Neural progenitor cell (in vitro differentiated cells): ENCODE results near the gene FBRSL1. TPM values are rescaled to one million over a fixed set of nuclear protein-coding genes. Genes with fewer than 3 reads are reported as not detected.
"Not testable (repeated sequence)": the region's sequence is repeated elsewhere in the genome, so short reads cannot be mapped to it uniquely, and the experiment has no call there.

Source experiments
- DNase-seq: peaks from one replicate; pipeline ENCODE4 v3.0.0-alpha.2; 2016; ENCODE audit warnings: low spot score
- H2AFZ ChIP-seq: fragments of 200-600 bp; sonication (generic); replicated peaks from 2 replicates; pipeline ENCODE4 v1.6.1; 2016; ENCODE audit warnings: antibody characterized with exemption
- H3F3A ChIP-seq: fragments of 200-600 bp; sonication (generic); 2 replicates; pipeline ENCODE4 v1.6.1; 2016; ENCODE audit warnings: antibody characterized with exemption, low read depth
- H3K27ac ChIP-seq: fragments of 200-600 bp; sonication (generic); 2 replicates; pipeline ENCODE4 v1.5.1; 2016; ENCODE audit warnings: mild to moderate bottlenecking
- H3K27me3 ChIP-seq: fragments of 200-600 bp; sonication (generic); 2 replicates; pipeline ENCODE4 v1.6.1; 2016; ENCODE audit warnings: mild to moderate bottlenecking, moderate library complexity
- H3K36me3 ChIP-seq: fragments of 200-600 bp; sonication (generic); 2 replicates; pipeline ENCODE4 v1.5.1; 2016
- H3K4me1 ChIP-seq: fragments of 200-600 bp; sonication (generic); 2 replicates; pipeline ENCODE4 v1.6.1; 2016; ENCODE audit warnings: mixed run types
- H3K4me2 ChIP-seq: fragments of 200-600 bp; sonication (generic); 2 replicates; pipeline ENCODE4 v1.6.1; 2016
- H3K4me3 ChIP-seq: fragments of 200-600 bp; sonication (generic); 2 replicates; pipeline ENCODE4 v1.5.1; 2016
- H3K79me2 ChIP-seq: fragments of 200-600 bp; sonication (generic); 2 replicates; pipeline ENCODE4 v1.6.1; 2016; ENCODE audit warnings: low read depth
- H3K9ac ChIP-seq: fragments of 200-600 bp; sonication (generic); 2 replicates; pipeline ENCODE4 v1.6.1; 2016
- H3K9me3 ChIP-seq: fragments of 200-600 bp; sonication (generic); 2 replicates; pipeline ENCODE4 v1.5.1; 2016; ENCODE audit warnings: low read depth
- H4K20me1 ChIP-seq: fragments of 200-600 bp; sonication (generic); 2 replicates; pipeline ENCODE4 v1.6.1; 2016; ENCODE audit warnings: low read depth
- H3K27ac Mint-ChIP-seq: 3 replicates; pipeline ENCODE4 v1.8.0; 2021; ENCODE audit warnings: mixed read lengths
- H3K27me3 Mint-ChIP-seq: 2 replicates; pipeline ENCODE4 v1.8.0; 2022; ENCODE audit warnings: low read depth, mild to moderate bottlenecking, inconsistent platforms, moderate library complexity, mixed read lengths; ENCODE audit not compliant: insufficient read depth
- H3K36me3 Mint-ChIP-seq: 3 replicates; pipeline ENCODE4 v1.8.0; 2021; ENCODE audit warnings: mixed read lengths
- H3K4me1 Mint-ChIP-seq: 3 replicates; pipeline ENCODE4 v1.8.0; 2021; ENCODE audit warnings: mixed read lengths
- H3K4me3 Mint-ChIP-seq: 3 replicates; pipeline ENCODE4 v1.8.0; 2021; ENCODE audit warnings: mild to moderate bottlenecking, moderate library complexity, mixed read lengths
- H3K9me3 Mint-ChIP-seq: 3 replicates; pipeline ENCODE4 v1.8.0; 2020; ENCODE audit warnings: mixed read lengths
- CTCF ChIP-seq: fragments of 200-600 bp; sonication (generic); IDR thresholded peaks from 2 replicates; pipeline ENCODE4 v1.5.1; 2017; ENCODE audit warnings: antibody characterized with exemption, mild to moderate bottlenecking
- EZH2 ChIP-seq: fragments of 200-600 bp; sonication (generic); IDR thresholded peaks from 2 replicates; pipeline ENCODE4 v1.6.1; 2017; ENCODE audit warnings: antibody characterized with exemption, mild to moderate bottlenecking, moderate library complexity
- EZH2phosphoT487 ChIP-seq: fragments of 200-600 bp; sonication (generic); IDR thresholded peaks from 2 replicates; pipeline ENCODE4 v1.6.1; 2017; ENCODE audit warnings: antibody characterized with exemption
- total RNA-seq: library from RNA; depleted of rRNA; stranded (reverse); fragments of >200 nt; gene quantifications from 2 replicates; pipeline ENCODE4 v1.2.3, GENCODE V29; 2015; ENCODE audit warnings: low replicate concordance

The FBRSL1 gene
- total RNA-seq, 1 donor from 2014 or later: 7.4 TPM

GRCh38 chr12:132460571-132460970, 29.4 kb upstream of the FBRSL1 start:
- Mint-ChIP-seq H3K9me3 (peaks cover 10% of the 10 kb centered on the region), H3K4me3 (no peak overlapping the region), H3K4me1 (peaks cover 21% of the 10 kb centered on the region), H3K36me3 (no peaks in the 10 kb centered on the region), H3K27me3 (peaks cover 28% of the 10 kb centered on the region), H3K27ac (no peak overlapping the region)
- no peaks in the 10 kb centered on the region for H3K36me3 ChIP-seq
- no peaks in the 10 kb centered on the region for H4K20me1 ChIP-seq
- TF ChIP-seq CTCF (peak; percentile 46), EZH2 (no peak)
- peaks cover 21% of the 10 kb centered on the region for H3F3A ChIP-seq
- H3K79me2 ChIP-seq: no peaks in the 10 kb centered on the region
- H3K27me3 ChIP-seq: peaks cover 46% of the 10 kb centered on the region
- H3K27ac ChIP-seq: no peak overlapping the region
- no peak overlapping the region for H3K4me3 ChIP-seq
- H3K4me1 ChIP-seq: peaks cover 12% of the 10 kb centered on the region
- H3K9me3 ChIP-seq: no peaks in the 10 kb centered on the region
- DNase-seq: no peak
- H3K9ac ChIP-seq: no peak overlapping the region
- no peak overlapping the region for H2AFZ ChIP-seq
- H3K4me2 ChIP-seq: no peak overlapping the region

DNA sequence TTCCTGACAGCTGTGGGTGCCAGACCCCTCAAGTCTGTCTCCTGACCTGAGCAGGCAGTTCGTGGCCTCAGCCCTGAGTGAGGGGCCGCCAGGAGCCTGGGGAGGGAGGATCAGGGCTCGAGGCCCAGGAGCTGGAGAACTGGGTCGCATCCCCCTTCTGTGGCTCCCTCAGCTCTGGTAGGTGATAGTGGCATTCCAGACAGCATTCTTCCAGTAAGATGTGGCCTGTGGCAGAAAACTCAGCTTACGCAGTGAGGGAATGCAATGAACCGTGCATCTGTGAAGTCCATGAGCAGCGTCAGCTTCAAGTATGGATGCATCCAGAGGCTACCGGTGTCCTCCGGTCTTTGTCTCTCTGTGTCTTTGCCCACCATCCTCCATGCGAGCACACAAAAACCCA, 28.4 kb upstream of the FBRSL1 start:
- Mint-ChIP-seq H3K27me3 (peaks cover 21% of the 10 kb centered on the region), H3K4me3 (no peak overlapping the region), H3K36me3 (no peaks in the 10 kb centered on the region), H3K27ac (no peak overlapping the region), H3K4me1 (peaks cover 19% of the 10 kb centered on the region), H3K9me3 (peaks cover 6% of the 10 kb centered on the region)
- DNase-seq: no peak
- H4K20me1 ChIP-seq: no peaks in the 10 kb centered on the region
- H3K4me3 ChIP-seq: no peak overlapping the region
- peaks cover 16% of the 10 kb centered on the region for H3F3A ChIP-seq
- no peaks in the 10 kb centered on the region for H3K36me3 ChIP-seq
- no peak overlapping the region for H2AFZ ChIP-seq
- H3K4me1 ChIP-seq: peaks cover 17% of the 10 kb centered on the region
- no peaks in the 10 kb centered on the region for H3K9me3 ChIP-seq
- no peaks in the 10 kb centered on the region for H3K79me2 ChIP-seq
- H3K27ac ChIP-seq: no peak overlapping the region
- H3K27me3 ChIP-seq: peaks cover 46% of the 10 kb centered on the region
- H3K9ac ChIP-seq: no peak overlapping the region
- no peak overlapping the region for H3K4me2 ChIP-seq
- TF ChIP-seq CTCF: no peak
- TF ChIP-seq EZH2: no peak
- TF ChIP-seq EZH2phosphoT487: no peak

GRCh38 chr12:132462788-132463187, 27.2 kb upstream of the FBRSL1 start:
- no peaks in the 10 kb centered on the region for H3K36me3 Mint-ChIP-seq
- no peak overlapping the region for H3K4me3 Mint-ChIP-seq
- H3K27ac ChIP-seq: no peak overlapping the region
- TF ChIP-seq EZH2phosphoT487 (no peak), CTCF (no peak), EZH2 (no peak)
- peaks cover 17% of the 10 kb centered on the region for H3F3A ChIP-seq
- no peak overlapping the region for H3K4me3 ChIP-seq
- DNase-seq: no peak
- no peak overlapping the region for H3K4me2 ChIP-seq
- H3K9me3 ChIP-seq: no peaks in the 10 kb centered on the region
- H3K9me3 Mint-ChIP-seq: peaks cover 6% of the 10 kb centered on the region
- H3K79me2 ChIP-seq: no peaks in the 10 kb centered on the region
- no peak overlapping the region for H3K27ac Mint-ChIP-seq
- peaks cover 56% of the 10 kb centered on the region for H3K27me3 ChIP-seq
- no peaks in the 10 kb centered on the region for H4K20me1 ChIP-seq
- H2AFZ ChIP-seq: no peak overlapping the region
- H3K36me3 ChIP-seq: no peaks in the 10 kb centered on the region
- no peak overlapping the region for H3K9ac ChIP-seq
- peaks cover 17% of the 10 kb centered on the region for H3K4me1 Mint-ChIP-seq
- peaks cover 19% of the 10 kb centered on the region for H3K27me3 Mint-ChIP-seq
- peaks cover 14% of the 10 kb centered on the region for H3K4me1 ChIP-seq

- peaks cover 59% of the 10 kb centered on the region for H3K27me3 ChIP-seq
- H3K4me3 Mint-ChIP-seq, H3K27ac ChIP-seq, H3K36me3 ChIP-seq, H3K9ac ChIP-seq, H4K20me1 ChIP-seq, H2AFZ ChIP-seq, H3K79me2 ChIP-seq, H3K9me3 Mint-ChIP-seq, H3K4me2 ChIP-seq, DNase-seq, H3K27ac Mint-ChIP-seq, H3K9me3 ChIP-seq, H3K36me3 Mint-ChIP-seq, H3K4me3 ChIP-seq: not testable (repeated sequence)
- Mint-ChIP-seq H3K4me1 (peaks cover 17% of the 10 kb centered on the region), H3K27me3 (peaks cover 19% of the 10 kb centered on the region)
- peaks cover 14% of the 10 kb centered on the region for H3K4me1 ChIP-seq
- peaks cover 17% of the 10 kb centered on the region for H3F3A ChIP-seq
Measured at GRCh38 chr12:132463284-132463924, 26.5 kb upstream of the FBRSL1 start.

DNA sequence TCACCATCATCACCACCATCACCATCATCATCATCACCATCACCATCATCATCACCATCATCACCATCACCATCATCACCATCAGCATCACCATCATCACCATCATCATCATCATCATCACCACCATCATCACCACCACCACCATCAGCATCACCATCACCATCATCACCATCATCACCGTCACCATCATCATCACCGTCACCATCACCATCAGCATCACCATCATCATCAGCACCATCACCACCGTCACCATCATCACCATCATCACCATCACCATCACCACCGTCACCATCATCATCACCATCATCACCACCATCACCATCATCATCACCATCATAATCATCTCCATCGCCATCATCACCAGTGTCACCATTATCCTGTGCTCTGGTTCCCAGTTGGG, 25.6 kb upstream of the FBRSL1 start:
- not testable (repeated sequence) for DNase-seq, H3K9me3 Mint-ChIP-seq, H3K36me3 Mint-ChIP-seq, H3K36me3 ChIP-seq, H3K27ac ChIP-seq, H3K9me3 ChIP-seq, H3K9ac ChIP-seq, H2AFZ ChIP-seq, H3K79me2 ChIP-seq, H3K27ac Mint-ChIP-seq, H4K20me1 ChIP-seq, H3K4me3 ChIP-seq, H3K4me2 ChIP-seq, H3K4me3 Mint-ChIP-seq
- Histone ChIP-seq H3K4me1 (peaks cover 14% of the 10 kb centered on the region), H3F3A (peaks cover 12% of the 10 kb centered on the region), H3K27me3 (peaks cover 57% of the 10 kb centered on the region)
- H3K27me3 Mint-ChIP-seq: peaks cover 15% of the 10 kb centered on the region
- H3K4me1 Mint-ChIP-seq: peaks cover 14% of the 10 kb centered on the region
